ENCODE measurements around the gene CFAP157. TPM values are rescaled to one million over a fixed set of nuclear protein-coding genes. Genes with fewer than 3 reads are reported as not detected.
A peak's percentile ranks its signal among the peaks of the same experiment; 100 is the strongest.

CFAP157 gene
- total RNA-seq, 4 donors from 2014 or later: 0.90 to 1.2 TPM; not detected in 2

DNA sequence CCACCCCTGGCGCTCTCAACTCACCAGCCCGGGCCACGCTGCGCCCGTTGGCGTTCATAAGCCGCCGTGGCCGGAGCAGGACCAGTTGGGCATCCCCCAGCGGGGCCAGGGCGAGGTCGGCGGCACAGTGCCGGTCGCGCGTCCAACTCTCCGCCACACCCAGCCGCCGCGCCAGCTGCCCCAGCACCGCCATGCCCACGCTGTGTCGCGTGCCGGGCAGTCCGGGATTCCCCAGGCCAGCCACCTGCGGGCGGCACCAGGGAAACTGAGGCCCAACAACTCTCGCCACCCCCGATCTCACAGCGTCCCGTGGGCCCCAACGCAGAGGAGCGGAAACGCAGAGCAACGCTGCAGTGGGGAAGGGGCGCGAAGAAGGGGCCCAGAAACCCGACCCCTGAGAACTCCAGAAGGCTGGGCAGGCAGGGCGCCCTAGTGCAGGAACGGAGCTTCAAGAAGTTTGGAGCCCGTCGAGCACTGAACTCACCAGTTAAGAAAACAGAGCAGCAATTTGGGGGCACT, 8.2 kb downstream of the CFAP157 start:
- 0 to 2% methylated on average over 17 to 19 of the region's 44 CpGs for WGBS, 2 donors

DNA sequence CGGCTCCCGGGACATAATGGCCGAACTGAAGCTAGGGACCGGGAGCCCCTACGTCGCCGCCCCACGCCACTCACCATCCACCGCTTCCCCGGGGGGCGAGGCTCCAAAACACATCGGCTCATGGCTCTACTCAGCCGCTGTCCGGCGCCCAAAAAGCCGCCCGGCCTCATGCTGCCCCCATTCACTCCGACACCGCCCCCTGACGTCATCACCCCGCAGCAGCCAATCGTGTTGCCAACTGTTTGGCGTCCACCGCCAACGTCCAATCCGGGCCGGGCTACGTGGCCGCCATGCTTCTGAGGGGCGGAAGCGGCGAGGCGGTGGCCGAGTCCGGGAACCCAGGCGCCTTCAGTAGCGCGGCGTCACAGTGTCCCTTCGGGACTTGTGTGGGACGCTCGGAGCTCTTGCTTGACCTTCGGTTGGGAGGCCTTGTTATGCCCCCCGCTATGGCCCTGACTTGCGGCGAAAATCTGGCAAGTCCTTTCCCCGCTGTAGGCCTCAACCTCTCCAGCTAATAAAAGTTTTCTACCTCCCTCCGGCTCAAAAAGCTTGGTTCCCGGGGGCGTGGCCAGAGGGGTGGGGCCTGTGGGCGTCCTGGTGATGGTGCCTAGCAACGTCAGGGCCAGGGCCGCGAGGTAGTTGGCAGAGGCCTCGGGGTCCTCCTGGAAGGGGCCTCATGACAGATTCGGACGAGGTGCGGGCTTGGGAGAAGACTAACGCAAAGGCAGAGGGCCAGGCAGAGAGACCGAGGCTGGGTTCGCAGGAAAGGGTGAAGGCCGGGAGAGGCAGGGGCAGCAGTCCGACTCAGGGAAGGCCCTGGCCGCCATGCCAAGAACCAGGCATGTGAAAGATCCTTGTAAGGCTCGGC, 8.9 kb downstream of the CFAP157 start, which contains the start of the genes PTRH1 and TTC16:
Gene PTRH1 (minus strand): TSS at position 194 of the 868 bp plus-strand sequence. CDS start 24 bp downstream, at position 170.
Gene TTC16 (plus strand): TSS at position 610 of the 868 bp plus-strand sequence. CDS start 67 bp downstream, at position 677.
- TF ChIP-seq, protein P1, sequence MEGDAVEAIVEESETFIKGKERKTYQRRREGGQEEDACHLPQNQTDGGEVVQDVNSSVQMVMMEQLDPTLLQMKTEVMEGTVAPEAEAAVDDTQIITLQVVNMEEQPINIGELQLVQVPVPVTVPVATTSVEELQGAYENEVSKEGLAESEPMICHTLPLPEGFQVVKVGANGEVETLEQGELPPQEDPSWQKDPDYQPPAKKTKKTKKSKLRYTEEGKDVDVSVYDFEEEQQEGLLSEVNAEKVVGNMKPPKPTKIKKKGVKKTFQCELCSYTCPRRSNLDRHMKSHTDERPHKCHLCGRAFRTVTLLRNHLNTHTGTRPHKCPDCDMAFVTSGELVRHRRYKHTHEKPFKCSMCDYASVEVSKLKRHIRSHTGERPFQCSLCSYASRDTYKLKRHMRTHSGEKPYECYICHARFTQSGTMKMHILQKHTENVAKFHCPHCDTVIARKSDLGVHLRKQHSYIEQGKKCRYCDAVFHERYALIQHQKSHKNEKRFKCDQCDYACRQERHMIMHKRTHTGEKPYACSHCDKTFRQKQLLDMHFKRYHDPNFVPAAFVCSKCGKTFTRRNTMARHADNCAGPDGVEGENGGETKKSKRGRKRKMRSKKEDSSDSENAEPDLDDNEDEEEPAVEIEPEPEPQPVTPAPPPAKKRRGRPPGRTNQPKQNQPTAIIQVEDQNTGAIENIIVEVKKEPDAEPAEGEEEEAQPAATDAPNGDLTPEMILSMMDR (IDR thresholded peaks at IDR 0.05): peak in 1 of 5 experiments; percentile 41
- TF ChIP-seq POLR2A (IDR thresholded peaks at IDR 0.05) (peak in 1 of 2 donors; percentile 58), EP300 (IDR thresholded peaks at IDR 0.05) (peak; percentile 78 to 83)
- WGBS, 2 donors: 2 to 6% methylated on average over 36 to 65 of the region's 65 CpGs
- Histone ChIP-seq H3K4me3 (peak within 1 kb of the TSS; percentile 66 to 85 (median 76)), H3K9me3 (no peaks in the 10 kb centered on the region), H3K27me3 (no peaks in the 10 kb centered on the region), H3K27ac (peak within 1 kb of the TSS; percentile 79 to 93 (median 82)), H3K36me3 (peaks cover 0 to 10% (median 0%) of the 10 kb centered on the region in 3 donors), H3K4me1 (peaks cover 0 to 22% (median 15%) of the 10 kb centered on the region in 4 donors)
- DNase-seq (ENCODE audit: low spot score in 2 of 2): peak; percentile 96 to 98

More for the DNA sequence above, 8.2 kb downstream of the CFAP157 start:
- DNase-seq (ENCODE audit: low spot score in 2 of 2): no peak
- no peak for TF ChIP-seq POLR2A (IDR thresholded peaks at IDR 0.05)
- TF ChIP-seq, protein P1 (IDR thresholded peaks at IDR 0.05): no peak
- no peak for TF ChIP-seq EP300 (IDR thresholded peaks at IDR 0.05)
- H3K27ac ChIP-seq: peak overlapping the region; percentile 79 to 93 (median 82)
- peaks cover 0 to 22% (median 15%) of the 10 kb centered on the region in 4 donors for H3K4me1 ChIP-seq
- H3K27me3 ChIP-seq: no peaks in the 10 kb centered on the region
- peaks cover 0 to 10% (median 0%) of the 10 kb centered on the region in 3 donors for H3K36me3 ChIP-seq
- peak overlapping the region; percentile 66 to 85 (median 76) for H3K4me3 ChIP-seq
- no peaks in the 10 kb centered on the region for H3K9me3 ChIP-seq

DNA sequence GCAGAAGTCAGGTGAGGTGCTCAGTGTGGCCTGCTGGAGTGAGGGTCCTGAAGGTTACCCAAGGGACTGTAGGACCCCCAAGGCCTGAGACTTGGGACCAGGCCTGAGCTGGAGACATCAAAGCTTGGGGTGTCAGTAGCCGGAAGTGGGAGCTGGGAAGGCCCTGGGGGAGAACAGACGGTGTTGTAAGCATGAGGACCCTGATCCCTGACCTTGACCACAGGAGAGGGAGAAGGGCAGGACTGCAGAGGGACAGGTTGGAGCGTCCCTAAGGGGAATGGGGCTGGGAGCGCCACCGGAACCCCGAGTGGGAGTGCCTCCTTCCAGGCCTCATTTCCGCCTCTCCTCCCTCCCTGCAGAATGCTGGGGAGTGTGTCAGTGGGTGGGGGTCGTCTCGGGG, 9.6 kb downstream of the CFAP157 start:
- no peak for DNase-seq (ENCODE audit: low spot score in 2 of 2)
- TF ChIP-seq POLR2A (IDR thresholded peaks at IDR 0.05) (no peak), EP300 (IDR thresholded peaks at IDR 0.05) (no peak)
- TF ChIP-seq, protein P1 (IDR thresholded peaks at IDR 0.05): no peak
- peaks cover 0 to 9% (median 0%) of the 10 kb centered on the region in 3 donors for H3K36me3 ChIP-seq
- H3K27ac ChIP-seq: peak overlapping the region in 3 of 4 donors; percentile 81 to 93 (median 84)
- H3K27me3 ChIP-seq: no peaks in the 10 kb centered on the region
- H3K4me3 ChIP-seq: peak overlapping the region in 3 of 4 donors; percentile 66 to 85 (median 74)
- H3K4me1 ChIP-seq: peaks cover 0 to 22% (median 15%) of the 10 kb centered on the region in 4 donors
- no peaks in the 10 kb centered on the region for H3K9me3 ChIP-seq
- 73 to 77% methylated on average over 9 of the region's 9 CpGs for WGBS, 2 donors

DNA sequence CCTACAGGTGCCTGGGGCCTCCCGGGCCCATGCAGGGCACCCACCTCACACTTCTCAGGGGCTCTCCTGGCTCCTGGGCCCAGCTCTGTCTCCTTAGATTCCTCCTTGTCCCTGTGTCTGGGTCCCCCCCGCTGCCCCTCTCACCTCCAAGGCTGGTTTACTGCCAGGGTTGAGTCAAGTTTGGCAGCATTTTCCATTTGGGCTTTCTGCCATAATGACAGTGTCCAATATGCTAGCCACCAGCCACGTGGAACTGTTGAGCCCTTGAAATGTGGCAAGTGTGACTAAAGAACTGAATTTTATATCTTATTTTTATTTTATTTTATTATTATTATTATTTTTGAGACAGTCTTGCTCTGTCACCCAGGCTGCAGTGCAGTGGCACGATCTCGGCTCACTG, 11.0 kb downstream of the CFAP157 start:
- H3K27ac ChIP-seq: no peak overlapping the region
- H3K9me3 ChIP-seq: no peaks in the 10 kb centered on the region
- H3K4me1 ChIP-seq: peaks cover 0 to 22% (median 15%) of the 10 kb centered on the region in 4 donors
- DNase-seq (ENCODE audit: low spot score in 2 of 2): no peak
- no peaks in the 10 kb centered on the region for H3K27me3 ChIP-seq
- TF ChIP-seq, protein P1 (IDR thresholded peaks at IDR 0.05): no peak
- TF ChIP-seq EP300 (IDR thresholded peaks at IDR 0.05): no peak
- TF ChIP-seq POLR2A (IDR thresholded peaks at IDR 0.05): no peak
- 84 to 86% methylated on average over 5 of the region's 5 CpGs for WGBS, 2 donors
- no peaks in the 10 kb centered on the region for H3K36me3 ChIP-seq
- no peak overlapping the region for H3K4me3 ChIP-seq
